Muscle of leg (tissue), 11 donors: ENCODE results near the gene PNPLA6. TPM values are rescaled to one million over a fixed set of nuclear protein-coding genes. Genes with fewer than 3 reads are reported as not detected.

Source experiments
- DNase-seq: peaks from one replicate; pipeline ENCODE4 v3.0.0; 2013
- H3K27ac ChIP-seq: one replicate; pipeline ENCODE4 v1.5.1; 2013; ENCODE audit warnings: mild to moderate bottlenecking, low read length, control low read depth
- H3K27me3 ChIP-seq: one replicate; pipeline ENCODE4 v1.6.1; 2013; ENCODE audit warnings: low read length; ENCODE audit not compliant: control insufficient read depth, insufficient read depth
- H3K36me3 ChIP-seq: one replicate; pipeline ENCODE4 v1.6.1; 2013; ENCODE audit warnings: low read length; ENCODE audit not compliant: control insufficient read depth, insufficient read depth
- H3K4me1 ChIP-seq: one replicate; pipeline ENCODE4 v1.6.1; 2013; ENCODE audit warnings: low read length; ENCODE audit not compliant: control insufficient read depth, insufficient read depth
- H3K4me3 ChIP-seq: one replicate; pipeline ENCODE4 v1.5.1; 2013; ENCODE audit warnings: low read length, control low read depth
- H3K9me3 ChIP-seq: replicated peaks from 2 replicates; pipeline ENCODE4 v1.6.1; 2013; ENCODE audit warnings: low read depth, low read length; ENCODE audit not compliant: control insufficient read depth
- WGBS: methylation state at CpG from one replicate; pipeline ENCODE4 v1.1.5; 2013; ENCODE audit warnings: missing lambda C conversion rate; ENCODE audit not compliant: insufficient coverage; 5-methylcytosine and 5-hydroxymethylcytosine counted together
- polyA plus RNA-seq, 8 donors: library from polyadenylated mRNA; unstranded; fragments of 120-200 nt; gene quantifications; one replicate each; pipeline versions ENCODE4 v1.2.1 to v1.2.3, GENCODE V29; 2013; ENCODE audit warnings: inconsistent platforms in 1 of 8, low replicate concordance in 1 of 8; ENCODE audit not compliant: insufficient read length in 8 of 8, insufficient read depth in 1 of 8
- total RNA-seq: library from RNA; stranded (reverse); fragments of 120-200 nt; gene quantifications from one replicate; pipeline ENCODE4 v1.2.4, GENCODE V29; 2013

The PNPLA6 gene
- total and polyA plus RNA-seq, 9 donors = 21.9 to 34.9 (median 28.1) TPM

DNA sequence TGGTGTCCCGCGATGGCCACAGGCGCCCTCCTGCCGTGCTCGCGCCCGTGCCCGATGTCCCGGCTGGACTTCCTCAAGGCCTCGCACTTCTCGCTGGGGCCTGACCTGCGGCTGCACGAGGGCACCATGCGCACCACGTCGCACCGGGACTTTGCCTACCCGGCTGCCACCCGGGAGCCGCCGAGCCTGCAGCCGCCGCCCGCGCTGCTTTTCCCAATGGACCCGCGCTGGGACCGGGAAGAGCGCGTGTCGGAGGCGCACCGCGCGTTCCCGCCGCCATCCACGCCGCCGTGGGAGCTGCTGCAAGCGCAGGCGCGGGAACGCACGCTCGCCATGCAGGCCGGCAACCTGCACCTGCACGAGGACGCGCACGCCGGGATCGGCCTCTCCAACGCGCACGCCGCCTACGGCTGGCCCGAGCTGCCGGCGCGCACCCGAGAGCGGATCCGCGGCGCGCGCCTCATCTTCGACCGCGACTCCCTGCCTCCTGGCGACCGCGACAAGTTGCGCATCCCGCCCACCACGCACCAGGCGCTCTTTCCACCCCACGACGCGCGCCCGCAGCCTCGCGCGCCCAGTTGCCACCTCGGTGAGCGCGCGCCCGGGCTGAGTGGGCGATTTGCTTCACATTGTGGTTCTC, 34.6 kb upstream of the PNPLA6 start:
- Histone ChIP-seq H3K27ac (no peak overlapping the region), H3K36me3 (no peaks in the 10 kb centered on the region), H3K4me3 (peak overlapping the region; percentile 31), H3K4me1 (peaks cover 15% of the 10 kb centered on the region), H3K9me3 (no peaks in the 10 kb centered on the region), H3K27me3 (peaks cover 21% of the 10 kb centered on the region)
- DNase-seq = peak; percentile 73
- under 1% methylated on average over 93 of the region's 93 CpGs for WGBS

DNA sequence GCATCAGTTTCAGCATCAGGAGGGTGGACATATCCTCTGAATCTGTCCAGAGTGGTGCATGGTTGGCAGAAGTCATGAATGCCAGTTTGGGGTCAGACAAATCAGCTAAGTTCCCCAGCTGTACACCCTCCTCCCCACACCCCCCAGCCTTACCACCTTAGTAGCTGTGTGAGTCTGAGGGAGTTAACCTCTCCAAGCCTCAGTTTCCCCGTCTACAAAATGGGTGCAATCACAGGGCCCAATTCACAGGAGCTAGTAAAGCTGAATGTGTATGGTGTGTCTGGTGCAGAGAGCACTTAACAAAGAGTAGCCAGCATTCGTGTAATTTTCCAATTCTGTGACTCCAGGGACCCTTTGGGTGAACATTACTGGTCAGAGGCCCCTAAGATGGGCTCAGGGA, 33.0 kb upstream of the PNPLA6 start:
- no CpG with 5 or more reads among the region's 2 CpGs for WGBS
- H3K4me1 ChIP-seq = peaks cover 15% of the 10 kb centered on the region
- no peaks in the 10 kb centered on the region for H3K36me3 ChIP-seq
- DNase-seq = no peak
- H3K27me3 ChIP-seq = peaks cover 21% of the 10 kb centered on the region
- H3K9me3 ChIP-seq = no peaks in the 10 kb centered on the region
- H3K4me3 ChIP-seq = no peak overlapping the region
- no peak overlapping the region for H3K27ac ChIP-seq

- Histone ChIP-seq H3K9me3 (no peaks in the 10 kb centered on the region), H3K27me3 (peaks cover 21% of the 10 kb centered on the region), H3K4me3 (no peak overlapping the region), H3K4me1 (peaks cover 15% of the 10 kb centered on the region), H3K36me3 (no peaks in the 10 kb centered on the region), H3K27ac (no peak overlapping the region)
- WGBS = 80% methylated on average over 2 of the region's 6 CpGs
- DNase-seq = no peak
Observed at GRCh38 chr19:7504684-7505083, 30.8 kb upstream of the PNPLA6 start.

DNA sequence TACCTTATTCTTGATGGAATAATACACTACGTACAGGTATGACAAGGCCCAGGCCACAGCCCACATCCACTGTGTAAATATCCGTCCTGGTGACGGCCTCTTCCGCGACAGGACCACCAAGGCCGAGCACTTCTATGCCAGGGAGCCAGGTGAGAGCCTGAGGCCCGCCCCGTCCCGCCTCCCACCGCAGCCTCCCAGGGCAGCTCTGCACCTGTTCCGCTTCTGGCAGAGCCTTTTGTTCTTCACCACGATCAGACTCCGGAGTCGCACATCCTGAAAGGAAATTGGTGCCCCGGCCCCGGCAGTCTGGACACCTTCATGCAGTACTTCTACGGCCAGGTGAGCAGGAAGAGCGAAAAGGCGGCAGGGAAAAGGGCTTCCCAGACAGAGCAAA, 30.2 kb upstream of the PNPLA6 start:
- Histone ChIP-seq H3K4me3 (no peak overlapping the region), H3K9me3 (no peaks in the 10 kb centered on the region), H3K27me3 (peaks cover 19% of the 10 kb centered on the region), H3K27ac (no peak overlapping the region), H3K36me3 (no peaks in the 10 kb centered on the region), H3K4me1 (peaks cover 15% of the 10 kb centered on the region)
- 47% methylated on average over 16 of the region's 19 CpGs for WGBS
- DNase-seq = no peak

DNA sequence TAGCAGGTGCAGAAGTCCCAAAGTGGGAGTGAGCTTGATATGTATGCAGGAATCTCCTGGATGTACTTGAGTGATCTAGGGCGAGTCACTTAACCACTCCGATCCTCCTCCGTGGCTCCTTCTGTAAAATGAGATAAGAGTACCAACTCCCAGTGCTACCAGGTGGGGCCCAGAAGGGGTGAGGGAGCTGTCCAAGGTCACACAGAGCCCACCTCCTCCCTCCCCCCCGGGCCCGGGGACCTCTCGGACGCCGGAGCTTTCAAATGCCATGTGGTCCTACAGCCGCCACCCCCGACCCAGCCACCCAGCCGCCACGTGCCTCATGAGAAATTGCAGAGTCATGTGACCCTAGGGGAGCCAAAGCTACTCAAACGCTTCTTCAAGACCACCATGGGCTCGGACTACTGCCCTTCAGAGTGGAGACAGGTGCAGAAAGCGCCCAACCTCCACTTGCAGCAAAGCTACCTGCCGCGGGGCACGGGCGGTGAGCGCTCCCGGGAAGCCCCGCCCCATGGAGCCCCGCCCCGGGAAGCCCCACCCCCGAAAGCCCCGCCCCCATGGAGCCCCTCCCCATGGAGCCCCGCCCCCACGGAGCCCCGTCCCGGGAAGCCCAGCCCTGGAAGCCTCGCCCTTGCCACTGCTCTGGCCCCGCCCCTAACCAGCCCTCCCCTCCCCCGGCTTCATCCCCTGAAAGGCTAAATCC, 29.7 kb upstream of the PNPLA6 start:
- H3K27ac ChIP-seq = no peak overlapping the region
- no peak overlapping the region for H3K4me3 ChIP-seq
- no peak for DNase-seq
- H3K9me3 ChIP-seq = no peaks in the 10 kb centered on the region
- H3K36me3 ChIP-seq = no peaks in the 10 kb centered on the region
- whole genome bisulfite sequencing = 5% methylated on average over 10 of the region's 33 CpGs
- peaks cover 15% of the 10 kb centered on the region for H3K27me3 ChIP-seq
- H3K4me1 ChIP-seq = peaks cover 12% of the 10 kb centered on the region

DNA sequence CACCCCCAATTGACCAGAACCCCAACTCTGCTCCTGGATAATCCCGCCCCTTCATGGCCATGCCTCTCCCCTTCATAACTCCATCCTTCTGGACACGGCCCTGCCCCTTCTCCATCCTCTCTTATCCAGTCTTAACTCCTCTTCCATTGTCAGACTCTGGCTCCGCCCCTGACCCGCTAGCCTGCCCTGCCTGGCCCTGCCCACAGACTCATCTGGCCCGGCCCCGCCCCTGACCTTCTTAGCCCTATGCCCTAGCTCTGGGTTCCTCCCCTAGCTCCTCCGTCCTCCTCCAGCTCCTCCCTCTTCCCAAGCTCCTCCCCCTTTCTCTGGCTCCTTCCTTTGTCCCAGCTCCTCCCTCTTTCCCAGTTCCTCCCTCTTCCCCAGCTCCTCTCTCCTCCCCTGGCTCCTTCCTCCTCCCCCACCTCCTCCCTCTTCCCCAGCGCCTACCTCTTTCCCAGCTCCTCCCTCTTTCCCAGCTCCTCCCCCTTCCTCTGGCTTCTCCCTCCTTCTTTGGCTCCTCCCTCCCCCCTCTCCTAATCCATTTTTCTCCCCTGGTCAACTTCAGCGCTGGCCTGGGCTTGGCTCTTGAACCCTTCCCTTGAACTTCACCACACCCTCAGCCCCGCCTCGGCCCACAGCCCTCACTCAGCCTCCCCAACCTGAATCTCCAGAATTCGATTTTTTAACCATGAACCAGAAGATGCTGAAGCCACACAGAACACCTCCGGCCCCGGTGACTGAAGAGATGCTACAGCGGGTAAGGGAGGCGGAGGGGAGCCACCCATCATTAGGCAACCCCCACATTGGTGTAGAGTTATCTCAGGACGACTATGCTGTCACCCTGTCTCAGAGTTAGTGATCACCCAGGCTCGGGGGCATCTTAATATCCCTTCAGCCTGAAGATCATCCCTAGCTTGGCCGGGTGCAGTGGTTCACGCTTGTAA, 28.9 kb upstream of the PNPLA6 start:
- Histone ChIP-seq H3K27me3 (peaks cover 9% of the 10 kb centered on the region), H3K9me3 (no peaks in the 10 kb centered on the region), H3K36me3 (no peaks in the 10 kb centered on the region), H3K4me3 (no peak overlapping the region), H3K27ac (no peak overlapping the region), H3K4me1 (peaks cover 7% of the 10 kb centered on the region)
- DNase-seq = peak; percentile 58
- WGBS = 46% methylated on average over 19 of the region's 20 CpGs

- DNase-seq = no peak
- WGBS = 38% methylated on average over 10 of the region's 11 CpGs
- H3K4me1 ChIP-seq = peaks cover 7% of the 10 kb centered on the region
- H3K27ac ChIP-seq = no peak overlapping the region
- no peak overlapping the region for H3K4me3 ChIP-seq
- H3K27me3 ChIP-seq = peaks cover 9% of the 10 kb centered on the region
- H3K9me3 ChIP-seq = no peaks in the 10 kb centered on the region
- H3K36me3 ChIP-seq = no peaks in the 10 kb centered on the region
Observed at GRCh38 chr19:7507884-7508283, 27.6 kb upstream of the PNPLA6 start.

DNA sequence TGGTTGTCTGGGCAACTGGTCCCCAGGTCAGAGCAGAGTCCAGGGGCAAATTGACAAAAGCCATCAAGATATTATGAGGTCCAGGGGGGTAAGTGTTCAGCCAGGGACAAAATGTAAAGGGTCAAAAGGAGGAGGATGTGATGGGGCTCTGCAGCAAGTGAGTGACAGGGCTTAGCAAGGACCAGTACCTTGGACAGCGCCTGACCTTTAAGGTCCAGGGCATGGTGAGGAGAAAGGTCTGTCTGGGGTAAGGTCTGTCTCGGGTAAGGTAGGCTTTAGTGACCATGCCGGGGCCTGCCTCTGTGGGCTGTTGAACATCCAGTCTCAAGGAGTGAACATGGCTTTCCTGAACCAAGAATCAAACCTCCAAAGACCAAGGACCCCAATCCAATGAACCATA, 25.9 kb upstream of the PNPLA6 start:
- Histone ChIP-seq H3K4me1 (peaks cover 7% of the 10 kb centered on the region), H3K36me3 (no peaks in the 10 kb centered on the region), H3K9me3 (no peaks in the 10 kb centered on the region), H3K4me3 (no peak overlapping the region), H3K27ac (no peak overlapping the region), H3K27me3 (peaks cover 9% of the 10 kb centered on the region)
- no peak for DNase-seq
- WGBS = 32% methylated on average over 3 of the region's 3 CpGs

DNA sequence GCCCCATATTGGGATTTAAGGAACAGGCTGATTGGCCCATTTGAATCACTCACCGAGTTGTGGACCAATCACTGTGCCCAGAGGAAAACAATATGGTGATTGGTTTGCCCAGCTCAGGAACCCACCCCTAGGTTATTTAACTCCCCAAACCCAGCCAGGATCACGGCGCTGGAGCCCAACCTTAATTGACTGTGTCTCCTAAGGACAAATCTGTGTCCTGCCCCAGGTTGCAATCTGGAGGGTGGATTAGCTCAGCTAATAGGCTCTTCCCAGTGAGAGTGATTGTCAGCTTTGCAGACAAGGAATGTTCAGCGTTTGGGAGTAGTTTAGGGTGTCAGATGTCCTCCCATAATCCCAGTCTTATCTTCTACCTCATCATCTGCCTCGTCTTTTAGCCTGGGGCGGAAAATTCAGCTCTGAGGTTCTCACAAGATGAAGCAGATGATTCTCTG, 23.1 kb upstream of the PNPLA6 start:
- Histone ChIP-seq H3K27me3 (no peaks in the 10 kb centered on the region), H3K4me1 (peaks cover 18% of the 10 kb centered on the region), H3K27ac (no peak overlapping the region), H3K36me3 (no peaks in the 10 kb centered on the region), H3K4me3 (no peak overlapping the region), H3K9me3 (no peaks in the 10 kb centered on the region)
- DNase-seq = no peak
- 43% methylated on average over 5 of the region's 6 CpGs for WGBS
